Glutamatergic neuron (in vitro differentiated cells): ENCODE data around the gene FGF19. TPM values are rescaled to one million over a fixed set of nuclear protein-coding genes. Genes with fewer than 3 reads are reported as not detected.
A peak's percentile ranks its signal among the peaks of the same experiment; 100 is the strongest.

Source experiments
- DNase-seq: peaks from one replicate; pipeline ENCODE4 v3.0.0; 2022
- H3K27ac Mint-ChIP-seq: one replicate; pipeline ENCODE4 v1.8.0; 2020; ENCODE audit warnings: mild to moderate bottlenecking, mixed read lengths, inconsistent platforms; ENCODE audit not compliant: unreplicated experiment
- H3K27me3 Mint-ChIP-seq: one replicate; pipeline ENCODE4 v1.8.0; 2020; ENCODE audit warnings: mild to moderate bottlenecking, moderate library complexity, mixed read lengths, inconsistent platforms; ENCODE audit not compliant: unreplicated experiment
- H3K36me3 Mint-ChIP-seq: one replicate; pipeline ENCODE4 v1.8.0; 2020; ENCODE audit warnings: mild to moderate bottlenecking, mixed read lengths, inconsistent platforms; ENCODE audit not compliant: unreplicated experiment
- H3K4me1 Mint-ChIP-seq: one replicate; pipeline ENCODE4 v1.8.0; 2020; ENCODE audit warnings: mild to moderate bottlenecking, low read depth, mixed read lengths, inconsistent platforms; ENCODE audit not compliant: unreplicated experiment
- H3K4me3 Mint-ChIP-seq: one replicate; pipeline ENCODE4 v1.8.0; 2020; ENCODE audit warnings: mild to moderate bottlenecking, mixed read lengths, inconsistent platforms; ENCODE audit not compliant: unreplicated experiment
- H3K9me3 Mint-ChIP-seq: one replicate; pipeline ENCODE4 v1.8.0; 2020; ENCODE audit warnings: mild to moderate bottlenecking, moderate library complexity, mixed read lengths, inconsistent platforms; ENCODE audit not compliant: unreplicated experiment
- total RNA-seq: library from RNA; stranded (reverse); fragmentation: NEBNext Ultra II Directional; extraction: Animal tissue kit (Norgen Biotek cat#: 25700); gene quantifications from one replicate; pipeline ENCODE4 v1.2.1, GENCODE V29; 2021; ENCODE audit not compliant: unreplicated experiment
- TF ChIP-seq, protein P1 (sequence below): fragments of 200-600 bp; sonication (generic); IDR thresholded peaks from one replicate; pipeline ENCODE4 v1.5.0; 2021; ENCODE audit not compliant: partially characterized antibody, unreplicated experiment

FGF19 gene
- total RNA-seq, 1 donor from 2014 or later, result 5.1 TPM

DNA sequence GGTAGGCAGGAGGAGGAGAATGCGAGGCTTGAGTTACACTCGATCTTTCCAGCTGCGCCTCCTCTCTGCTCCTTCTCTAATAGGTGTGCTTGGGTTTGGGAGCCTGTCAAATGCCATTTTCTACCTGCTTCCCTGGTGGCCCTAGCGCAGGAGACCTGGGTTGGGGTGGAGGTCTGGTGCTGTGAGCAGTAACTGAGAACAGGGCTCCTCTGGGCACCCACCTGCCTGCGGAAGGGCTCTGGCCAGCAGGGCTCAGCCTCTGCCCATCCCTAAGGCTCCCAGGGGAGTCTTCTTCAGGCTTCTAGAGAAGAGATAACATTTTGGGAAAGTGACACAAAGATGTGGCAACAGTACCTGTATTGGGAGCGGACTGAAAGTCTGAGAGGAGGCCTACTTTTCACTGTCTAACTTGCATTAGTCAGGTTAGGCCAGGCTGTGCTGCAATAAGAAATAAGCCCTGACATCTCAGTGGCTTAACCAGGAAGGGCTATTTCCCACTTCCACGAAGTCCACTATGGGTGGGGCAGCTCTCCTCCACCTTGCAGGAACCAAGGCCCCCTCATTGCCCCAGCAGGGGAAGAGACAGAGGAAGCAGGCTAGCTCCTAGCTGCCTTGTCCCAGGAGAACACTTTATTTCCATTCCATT lies 21.0 kb downstream of the FGF19 start:
- peaks cover 4% of the 10 kb centered on the region for H3K27me3 Mint-ChIP-seq
- H3K9me3 Mint-ChIP-seq, result no peaks in the 10 kb centered on the region
- H3K36me3 Mint-ChIP-seq, result no peaks in the 10 kb centered on the region
- TF ChIP-seq, protein P1, sequence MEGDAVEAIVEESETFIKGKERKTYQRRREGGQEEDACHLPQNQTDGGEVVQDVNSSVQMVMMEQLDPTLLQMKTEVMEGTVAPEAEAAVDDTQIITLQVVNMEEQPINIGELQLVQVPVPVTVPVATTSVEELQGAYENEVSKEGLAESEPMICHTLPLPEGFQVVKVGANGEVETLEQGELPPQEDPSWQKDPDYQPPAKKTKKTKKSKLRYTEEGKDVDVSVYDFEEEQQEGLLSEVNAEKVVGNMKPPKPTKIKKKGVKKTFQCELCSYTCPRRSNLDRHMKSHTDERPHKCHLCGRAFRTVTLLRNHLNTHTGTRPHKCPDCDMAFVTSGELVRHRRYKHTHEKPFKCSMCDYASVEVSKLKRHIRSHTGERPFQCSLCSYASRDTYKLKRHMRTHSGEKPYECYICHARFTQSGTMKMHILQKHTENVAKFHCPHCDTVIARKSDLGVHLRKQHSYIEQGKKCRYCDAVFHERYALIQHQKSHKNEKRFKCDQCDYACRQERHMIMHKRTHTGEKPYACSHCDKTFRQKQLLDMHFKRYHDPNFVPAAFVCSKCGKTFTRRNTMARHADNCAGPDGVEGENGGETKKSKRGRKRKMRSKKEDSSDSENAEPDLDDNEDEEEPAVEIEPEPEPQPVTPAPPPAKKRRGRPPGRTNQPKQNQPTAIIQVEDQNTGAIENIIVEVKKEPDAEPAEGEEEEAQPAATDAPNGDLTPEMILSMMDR, result no peak
- no peak for DNase-seq
- no peak overlapping the region for H3K4me3 Mint-ChIP-seq
- no peak overlapping the region for H3K27ac Mint-ChIP-seq
- no peaks in the 10 kb centered on the region for H3K4me1 Mint-ChIP-seq

DNA sequence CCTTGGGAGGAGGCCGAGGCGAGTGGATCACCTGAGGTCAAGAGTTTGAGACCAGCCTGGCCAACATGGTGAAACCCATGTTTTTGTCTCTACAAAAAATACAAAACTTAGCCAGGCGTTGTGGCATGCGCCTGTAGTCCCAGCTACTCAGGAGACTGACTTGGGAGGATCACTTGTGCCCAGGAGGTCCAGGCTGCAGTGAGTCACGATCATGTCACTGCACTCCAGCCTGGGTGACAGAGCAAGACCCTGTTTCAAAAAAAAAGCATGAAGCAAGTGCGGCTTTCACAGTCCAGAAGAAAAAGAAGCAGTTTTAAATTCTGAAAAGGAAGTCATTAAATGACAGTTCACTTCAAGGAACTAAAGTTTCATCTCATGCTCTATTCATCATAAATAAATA lies 21.6 kb downstream of the FGF19 start:
- H3K4me3 Mint-ChIP-seq, result no peak overlapping the region
- no peaks in the 10 kb centered on the region for H3K9me3 Mint-ChIP-seq
- no peak overlapping the region for H3K27ac Mint-ChIP-seq
- no peak for DNase-seq
- H3K27me3 Mint-ChIP-seq, result peaks cover 4% of the 10 kb centered on the region
- TF ChIP-seq, protein P1, result no peak
- no peaks in the 10 kb centered on the region for H3K36me3 Mint-ChIP-seq
- no peaks in the 10 kb centered on the region for H3K4me1 Mint-ChIP-seq

DNA sequence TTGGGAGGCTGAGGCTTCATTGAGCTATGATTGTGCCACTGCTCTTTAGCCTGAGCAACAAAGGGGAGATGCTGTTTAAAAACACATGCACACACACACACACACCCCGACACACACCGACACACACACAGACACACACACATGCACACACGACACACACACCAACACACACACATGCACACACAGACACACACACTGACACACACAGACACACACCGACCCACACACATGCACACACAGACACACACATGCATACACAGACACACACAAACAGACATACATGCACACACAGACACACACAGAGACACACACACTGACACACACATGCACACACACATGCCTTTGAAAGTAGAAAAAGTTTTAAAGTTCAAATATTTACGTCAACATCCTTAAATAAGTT lies 23.1 kb downstream of the FGF19 start:
- no peak for DNase-seq
- no peaks in the 10 kb centered on the region for H3K9me3 Mint-ChIP-seq
- no peaks in the 10 kb centered on the region for H3K4me1 Mint-ChIP-seq
- peaks cover 4% of the 10 kb centered on the region for H3K27me3 Mint-ChIP-seq
- no peak overlapping the region for H3K4me3 Mint-ChIP-seq
- TF ChIP-seq, protein P1, result no peak
- H3K27ac Mint-ChIP-seq, result no peak overlapping the region
- no peaks in the 10 kb centered on the region for H3K36me3 Mint-ChIP-seq

DNA sequence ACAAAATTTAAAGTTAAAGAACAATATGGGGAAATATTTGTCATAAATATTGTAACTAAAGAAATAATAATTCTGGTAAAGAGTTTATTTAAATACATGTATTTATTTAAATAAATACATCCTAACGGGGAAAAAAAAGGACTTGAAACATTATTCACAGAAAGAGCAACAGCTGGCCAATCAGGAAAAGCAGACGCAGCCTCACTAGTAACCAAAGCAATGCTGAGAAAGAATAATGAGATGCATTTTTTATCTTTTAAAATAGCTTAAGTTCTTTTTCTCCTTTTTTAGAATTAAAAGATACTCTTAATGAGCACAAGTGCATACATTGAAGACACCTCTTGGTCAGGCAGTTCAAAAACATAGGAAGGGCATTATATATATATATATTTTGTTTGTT lies 26.1 kb downstream of the FGF19 start:
- TF ChIP-seq, protein P1, result no peak
- H3K36me3 Mint-ChIP-seq, result no peaks in the 10 kb centered on the region
- H3K4me1 Mint-ChIP-seq, result peaks cover 9% of the 10 kb centered on the region
- H3K4me3 Mint-ChIP-seq, result no peak overlapping the region
- H3K9me3 Mint-ChIP-seq, result peaks cover 3% of the 10 kb centered on the region
- H3K27me3 Mint-ChIP-seq, result peaks cover 3% of the 10 kb centered on the region
- H3K27ac Mint-ChIP-seq, result no peak overlapping the region
- no peak for DNase-seq

DNA sequence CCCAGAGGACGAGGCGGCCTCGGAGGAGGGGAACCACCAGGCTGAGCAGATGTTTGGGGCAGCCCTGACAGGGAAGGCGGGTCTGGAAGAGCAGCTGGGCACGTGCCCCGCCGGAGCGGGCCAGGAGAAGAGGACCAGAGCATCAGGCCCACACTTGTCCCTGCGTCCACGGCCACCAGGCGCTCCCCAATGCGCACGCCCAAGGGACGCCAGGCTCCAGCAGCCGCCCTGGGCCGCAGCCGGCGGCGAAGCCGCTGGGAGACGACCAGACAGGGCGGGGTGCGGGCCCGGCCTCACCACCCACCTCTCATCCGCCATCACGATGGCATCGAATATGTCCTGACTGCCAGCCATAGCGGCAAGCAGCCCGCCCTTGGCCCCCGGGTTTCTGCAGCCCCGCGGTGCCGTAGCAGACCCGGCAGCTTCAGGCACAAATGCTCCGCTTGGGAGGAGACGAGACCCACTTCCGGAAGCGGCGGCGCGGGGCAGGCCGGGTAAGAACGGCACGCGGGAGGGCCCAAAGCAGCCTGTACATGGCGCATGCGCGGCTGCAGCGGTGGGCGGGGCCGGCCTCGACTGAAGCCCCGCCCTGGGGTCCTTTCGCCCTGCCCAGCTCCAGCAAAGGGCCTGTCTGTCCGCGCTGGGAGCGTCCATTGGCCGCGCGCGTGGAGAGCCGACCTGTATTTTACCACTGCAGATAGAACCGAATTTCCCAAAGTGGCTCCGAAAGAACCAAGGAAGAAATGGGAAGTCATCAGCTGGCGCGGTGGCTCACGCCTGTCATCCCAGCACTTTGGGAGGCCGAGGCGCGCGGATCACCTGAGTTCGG lies 28.7 kb downstream of the FGF19 start, which contains the start of gene LTO1:
TSS of gene LTO1 (minus strand) at position 468 of the 829 bp plus-strand sequence. CDS start at position 354, 114 bp downstream.
- peaks cover 3% of the 10 kb centered on the region for H3K27me3 Mint-ChIP-seq

More for the DNA sequence above, 28.7 kb downstream of the FGF19 start, which contains the start of gene LTO1:
- no peaks in the 10 kb centered on the region for H3K36me3 Mint-ChIP-seq
- TF ChIP-seq, protein P1, result peak; percentile 16
- H3K4me3 Mint-ChIP-seq, result peak within 1 kb of the TSS; percentile 94
- DNase-seq, result peak; percentile 98
- H3K27ac Mint-ChIP-seq, result peak within 1 kb of the TSS; percentile 94
- peaks cover 5% of the 10 kb centered on the region for H3K9me3 Mint-ChIP-seq
- peaks cover 14% of the 10 kb centered on the region for H3K4me1 Mint-ChIP-seq
